Superior temporal gyrus (tissue), 1 donor: ENCODE results near the gene PRDM1.
A peak's percentile ranks its signal among the peaks of the same experiment; 100 is the strongest.

Experiments used
- DNase-seq: peaks from one replicate; pipeline ENCODE4 v3.0.0-alpha.2; 2016; ENCODE audit errors: extremely low spot score

PRDM1 gene

GRCh38 chr6:106097411-106098231, 11.5 kb downstream of the PRDM1 start:
- DNase-seq, result peak; percentile 51

- no peak for DNase-seq
These were observed 12.5 kb downstream of the PRDM1 start for GRCh38 chr6:106098383-106099234.

- no peak for DNase-seq
These were observed 13.1 kb downstream of the PRDM1 start for GRCh38 chr6:106099235-106099537.

- DNase-seq, result no peak
These were observed 14.6 kb downstream of the PRDM1 start for GRCh38 chr6:106100755-106101154.

- DNase-seq, result no peak
These were observed 15.3 kb downstream of the PRDM1 start for GRCh38 chr6:106101466-106101865.

GRCh38 chr6:106102034-106102433, 15.9 kb downstream of the PRDM1 start:
- DNase-seq, result peak; percentile 46

GRCh38 chr6:106102967-106103727, 17.0 kb downstream of the PRDM1 start:
- DNase-seq, result no peak

GRCh38 chr6:106103728-106104109, 17.6 kb downstream of the PRDM1 start:
- DNase-seq, result no peak

- DNase-seq, result no peak
These were observed 18.3 kb downstream of the PRDM1 start for GRCh38 chr6:106104476-106104875.

GRCh38 chr6:106104941-106105340, 18.8 kb downstream of the PRDM1 start:
- DNase-seq, result no peak

GRCh38 chr6:106105493-106105892, 19.4 kb downstream of the PRDM1 start:
- no peak for DNase-seq

- DNase-seq, result no peak
These were observed 20.3 kb downstream of the PRDM1 start for GRCh38 chr6:106106276-106107042.

- no peak for DNase-seq
These were observed 21.0 kb downstream of the PRDM1 start for GRCh38 chr6:106107043-106107613.

GRCh38 chr6:106108129-106108528, 22.0 kb downstream of the PRDM1 start:
- DNase-seq, result no peak

GRCh38 chr6:106109029-106109428, 22.9 kb downstream of the PRDM1 start:
- no peak for DNase-seq

- DNase-seq, result no peak
These were observed 24.2 kb downstream of the PRDM1 start for GRCh38 chr6:106110164-106110826.

- DNase-seq, result no peak
These were observed 26.3 kb downstream of the PRDM1 start for GRCh38 chr6:106112433-106112832.

GRCh38 chr6:106113256-106113959, 27.3 kb downstream of the PRDM1 start:
- no peak for DNase-seq

GRCh38 chr6:106114492-106114891, 28.4 kb downstream of the PRDM1 start:
- no peak for DNase-seq

- no peak for DNase-seq
These were observed 29.1 kb downstream of the PRDM1 start for GRCh38 chr6:106115286-106115685.
